Measurements from ENCODE around the gene AKNA. TPM values are rescaled to one million over a fixed set of nuclear protein-coding genes. Genes with fewer than 3 reads are reported as not detected.

The AKNA gene
- total RNA-seq, 1 experiment from 2014 or later, result 10.1 TPM

DNA sequence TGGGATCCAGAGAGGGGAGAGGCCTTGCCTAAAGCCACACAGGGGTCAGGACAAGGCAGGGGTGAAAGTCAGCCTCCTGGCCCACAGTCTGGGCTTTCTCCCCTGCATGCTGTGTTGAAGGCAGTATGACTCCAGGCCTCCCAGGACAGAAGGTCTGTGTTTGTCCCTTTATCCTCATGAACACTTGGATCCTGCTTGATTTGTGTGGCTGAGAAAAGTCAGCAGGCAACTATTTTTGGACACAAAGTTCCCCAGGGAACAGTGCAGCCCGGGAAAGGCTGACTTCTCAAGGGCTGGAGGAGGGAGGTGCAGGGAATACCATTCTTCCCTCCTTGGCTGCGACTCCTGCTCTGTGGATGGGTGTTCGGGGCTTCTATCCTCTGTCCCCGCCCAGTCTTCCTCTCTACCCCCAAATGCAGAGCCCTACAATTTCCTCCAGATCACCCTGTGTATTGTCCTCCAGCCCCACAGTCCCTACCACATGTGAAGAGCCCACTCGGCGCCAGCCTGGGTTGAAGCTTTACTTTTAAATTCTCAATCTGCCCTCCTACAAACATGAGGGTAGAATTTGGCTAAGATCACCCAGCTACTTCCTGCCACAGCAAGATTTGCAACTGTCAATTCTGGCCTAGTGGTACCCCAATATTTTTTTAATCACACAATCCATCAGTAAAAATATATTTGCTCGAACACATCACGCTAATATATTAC lies 4.1 kb downstream of the AKNA start:
- POLR2A ChIA-PET, result no interaction called here
- H3K4me3 ChIP-seq (ENCODE audit: low read depth in 2 of 2, low read length in 2 of 2), result no peak overlapping the region
- H3K27me3 ChIP-seq (ENCODE audit: control insufficient read depth, insufficient read depth, low read length), result no peaks in the 10 kb centered on the region
- CTCF ChIA-PET, result no interaction called here
- H3K9me3 ChIP-seq (ENCODE audit: control insufficient read depth, insufficient read depth, low read depth, low read length), result no peaks in the 10 kb centered on the region
- BruUV-seq (replicated peaks), result no TSS peak
- ATAC-seq (0 out of 2 replicates have a peak, but pooled peaks have one; percentile 33), DNase-seq (ENCODE audit: low read depth, low spot score) (no peak)
- intact Hi-C loops (cut with micrococcal nuclease; ENCODE audit: unreplicated experiment) (no loop called here), in situ Hi-C loops (cut with HindIII; ENCODE audit: low pct_unique_long_range_greater_than_20kb, low sequenced_read_pairs) (no loop called here)
- H3K4me1 ChIP-seq (ENCODE audit: control insufficient read depth, insufficient read depth, low read length), result no peaks in the 10 kb centered on the region
- H3K27ac ChIP-seq (ENCODE audit: low read length), result no peak overlapping the region
- TF ChIP-seq SIN3A (IDR thresholded peaks at IDR 0.05; ENCODE audit: borderline replicate concordance, insufficient read depth, low read depth, low read length) (no peak), CTCF (IDR thresholded peaks at IDR 0.05) (no peak), TCF7L2 (IDR thresholded peaks at IDR 0.05; ENCODE audit: low read depth, low read length) (no peak), POLR2AphosphoS5 (IDR thresholded peaks at IDR 0.05; ENCODE audit: low read depth, low read length) (no peak), REST (IDR thresholded peaks at IDR 0.05; ENCODE audit: insufficient read depth in 1 of 2, low read depth in 2 of 2, low read length in 1 of 2) (no peak)
- no peaks in the 10 kb centered on the region for H3K36me3 ChIP-seq (ENCODE audit: control insufficient read depth, insufficient read depth, low read length)

DNA sequence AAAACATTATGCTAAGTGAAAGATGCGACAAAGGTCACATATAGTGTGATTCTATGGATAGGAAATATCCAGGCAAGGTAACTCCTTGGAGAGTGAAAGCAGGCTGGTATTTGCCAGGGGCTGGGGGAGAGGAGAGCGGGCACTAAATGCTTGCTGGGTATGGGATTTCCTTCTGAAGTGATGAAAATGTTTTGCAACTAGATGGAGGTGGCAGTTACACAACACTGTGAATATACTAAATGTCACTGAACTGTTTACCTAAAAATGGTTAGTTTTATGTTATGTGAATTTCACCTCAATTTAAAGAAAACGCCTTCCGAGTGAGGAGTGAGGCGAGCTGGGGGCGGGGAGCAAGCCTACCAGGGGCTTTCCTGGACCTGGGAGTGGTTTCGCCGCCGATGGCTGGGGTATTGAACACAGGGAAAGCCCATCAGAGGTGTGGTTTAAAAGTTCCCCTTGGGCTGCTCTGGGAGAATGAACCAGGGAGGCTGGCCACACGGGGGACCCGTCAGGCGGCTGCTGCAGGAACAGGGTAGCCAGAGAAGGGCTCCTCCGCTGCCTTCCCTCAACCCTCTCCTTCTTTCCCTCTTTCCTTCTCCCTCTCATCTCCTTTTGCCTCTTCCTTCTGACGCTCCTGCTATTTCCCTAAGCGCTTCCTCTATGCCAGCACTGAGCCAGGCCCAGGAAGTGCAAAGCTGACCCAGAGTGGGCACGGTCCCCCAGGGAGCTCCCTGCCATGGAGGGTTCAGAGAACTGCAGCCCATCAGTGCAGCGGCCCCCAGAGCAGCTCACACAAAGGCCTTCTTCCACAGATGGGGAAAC lies 4.9 kb downstream of the AKNA start:
- ATAC-seq, result 0 out of 2 replicates have a peak, but pooled peaks have one; percentile 23
- H3K9me3 ChIP-seq (ENCODE audit: control insufficient read depth, insufficient read depth, low read depth, low read length), result no peaks in the 10 kb centered on the region
- no peak for DNase-seq (ENCODE audit: low read depth, low spot score)
- H3K4me3 ChIP-seq (ENCODE audit: low read depth in 2 of 2, low read length in 2 of 2), result no peak overlapping the region
- POLR2A ChIA-PET, result no interaction called here
- H3K4me1 ChIP-seq (ENCODE audit: control insufficient read depth, insufficient read depth, low read length), result no peaks in the 10 kb centered on the region
- BruUV-seq (replicated peaks), result no TSS peak
- H3K27ac ChIP-seq (ENCODE audit: low read length), result no peak overlapping the region
- in situ Hi-C loops (cut with HindIII; ENCODE audit: low pct_unique_long_range_greater_than_20kb, low sequenced_read_pairs) (no loop called here), intact Hi-C loops (cut with micrococcal nuclease; ENCODE audit: unreplicated experiment) (no loop called here)
- no peaks in the 10 kb centered on the region for H3K36me3 ChIP-seq (ENCODE audit: control insufficient read depth, insufficient read depth, low read length)
- no peaks in the 10 kb centered on the region for H3K27me3 ChIP-seq (ENCODE audit: control insufficient read depth, insufficient read depth, low read length)
- CTCF ChIA-PET, result no interaction called here
- TF ChIP-seq SIN3A (IDR thresholded peaks at IDR 0.05; ENCODE audit: borderline replicate concordance, insufficient read depth, low read depth, low read length) (no peak), POLR2AphosphoS5 (IDR thresholded peaks at IDR 0.05; ENCODE audit: low read depth, low read length) (no peak), REST (IDR thresholded peaks at IDR 0.05; ENCODE audit: insufficient read depth in 1 of 2, low read depth in 2 of 2, low read length in 1 of 2) (no peak), CTCF (IDR thresholded peaks at IDR 0.05) (no peak), TCF7L2 (IDR thresholded peaks at IDR 0.05; ENCODE audit: low read depth, low read length) (no peak)
